ENCODE measurements around the gene SMARCC2. TPM values are rescaled to one million over a fixed set of nuclear protein-coding genes. Genes with fewer than 3 reads are reported as not detected.

The SMARCC2 gene
- total RNA-seq, 2 donors from 2014 or later: 127 to 129 TPM

GRCh38 chr12:56130876-56131275 is 58.4 kb downstream of the SMARCC2 start:
- Mint-ChIP-seq H3K27me3 (ENCODE audit: insufficient read depth) (no peaks in the 10 kb centered on the region), H3K36me3 (ENCODE audit: low read depth) (peaks cover 48% of the 10 kb centered on the region), H3K9me3 (no peaks in the 10 kb centered on the region), H3K4me1 (peaks cover 22% of the 10 kb centered on the region), H3K4me3 (peak overlapping the region; percentile 89), H3K27ac (no peak overlapping the region)
- Histone ChIP-seq H3K9me3 (ENCODE audit: control insufficient read depth, low read length) (peaks cover 9% of the 10 kb centered on the region), H3K27ac (ENCODE audit: low read depth, low read length) (no peak overlapping the region), H3K9ac (ENCODE audit: extremely low read depth, low read length, poor library complexity, severe bottlenecking) (no peak overlapping the region), H3K4me3 (ENCODE audit: low read length) (peak overlapping the region; percentile 94), H3K4me1 (ENCODE audit: control insufficient read depth, insufficient read depth, low read length) (peaks cover 5% of the 10 kb centered on the region), H3K27me3 (ENCODE audit: control insufficient read depth, insufficient read depth, low read length, poor library complexity, severe bottlenecking) (no peaks in the 10 kb centered on the region), H3K36me3 (ENCODE audit: control insufficient read depth, insufficient read depth, low read length) (peaks cover 53% of the 10 kb centered on the region)
- TF ChIP-seq CTCF (conservative IDR thresholded peaks at IDR 0.05): no peak
- no peak for DNase-seq
- 92% methylated on average over 3 of the region's 4 CpGs; no CpG with 5 or more reads in 1 of the 2 experiments for WGBS, 2 experiments (ENCODE audit: insufficient coverage in 1 of 2, insufficient read length in 1 of 2)

GRCh38 chr12:56129942-56130495 is 59.3 kb downstream of the SMARCC2 start:
- WGBS, 2 experiments (ENCODE audit: insufficient coverage in 1 of 2, insufficient read length in 1 of 2): 80 to 86% methylated on average over 17 to 22 of the region's 22 CpGs
- no peak overlapping the region for H3K9ac ChIP-seq (ENCODE audit: extremely low read depth, low read length, poor library complexity, severe bottlenecking)
- H3K4me1 Mint-ChIP-seq: peaks cover 22% of the 10 kb centered on the region
- H3K9me3 ChIP-seq (ENCODE audit: control insufficient read depth, low read length): peaks cover 9% of the 10 kb centered on the region
- no peak overlapping the region for H3K27ac Mint-ChIP-seq
- H3K27ac ChIP-seq (ENCODE audit: low read depth, low read length): no peak overlapping the region
- no peaks in the 10 kb centered on the region for H3K9me3 Mint-ChIP-seq
- no peak for DNase-seq
- no peaks in the 10 kb centered on the region for H3K27me3 ChIP-seq (ENCODE audit: control insufficient read depth, insufficient read depth, low read length, poor library complexity, severe bottlenecking)
- no peak for TF ChIP-seq CTCF (conservative IDR thresholded peaks at IDR 0.05)
- no peaks in the 10 kb centered on the region for H3K27me3 Mint-ChIP-seq (ENCODE audit: insufficient read depth)
- H3K4me3 ChIP-seq (ENCODE audit: low read length): peak overlapping the region; percentile 94
- H3K4me3 Mint-ChIP-seq: peak overlapping the region; percentile 89
- peaks cover 46% of the 10 kb centered on the region for H3K36me3 ChIP-seq (ENCODE audit: control insufficient read depth, insufficient read depth, low read length)
- peaks cover 44% of the 10 kb centered on the region for H3K36me3 Mint-ChIP-seq (ENCODE audit: low read depth)
- peaks cover 5% of the 10 kb centered on the region for H3K4me1 ChIP-seq (ENCODE audit: control insufficient read depth, insufficient read depth, low read length)

- peak overlapping the region; percentile 94 for H3K4me3 ChIP-seq (ENCODE audit: low read length)
- peaks cover 24% of the 10 kb centered on the region for H3K4me1 Mint-ChIP-seq
- H3K36me3 ChIP-seq (ENCODE audit: control insufficient read depth, insufficient read depth, low read length): peaks cover 41% of the 10 kb centered on the region
- no peak overlapping the region for H3K27ac ChIP-seq (ENCODE audit: low read depth, low read length)
- peaks cover 43% of the 10 kb centered on the region for H3K36me3 Mint-ChIP-seq (ENCODE audit: low read depth)
- peak overlapping the region; percentile 78 for H3K9ac ChIP-seq (ENCODE audit: extremely low read depth, low read length, poor library complexity, severe bottlenecking)
- peak; percentile 87 for DNase-seq
- H3K9me3 ChIP-seq (ENCODE audit: control insufficient read depth, low read length): peaks cover 9% of the 10 kb centered on the region
- no peak for TF ChIP-seq CTCF (conservative IDR thresholded peaks at IDR 0.05)
- peak overlapping the region; percentile 98 for H3K27ac Mint-ChIP-seq
- no peaks in the 10 kb centered on the region for H3K9me3 Mint-ChIP-seq
- peaks cover 5% of the 10 kb centered on the region for H3K4me1 ChIP-seq (ENCODE audit: control insufficient read depth, insufficient read depth, low read length)
- 2 to 4% methylated on average over 16 to 29 of the region's 29 CpGs for WGBS, 2 experiments (ENCODE audit: insufficient coverage in 1 of 2, insufficient read length in 1 of 2)
- H3K27me3 ChIP-seq (ENCODE audit: control insufficient read depth, insufficient read depth, low read length, poor library complexity, severe bottlenecking): no peaks in the 10 kb centered on the region
- peak overlapping the region; percentile 89 for H3K4me3 Mint-ChIP-seq
- H3K27me3 Mint-ChIP-seq (ENCODE audit: insufficient read depth): no peaks in the 10 kb centered on the region
Measured at GRCh38 chr12:56129206-56129941, 59.9 kb downstream of the SMARCC2 start.
